GM12864 (cell line): ENCODE results near the gene BTBD16.

Source experiments
- DNase-seq: peaks from one replicate; pipeline ENCODE4 v3.0.0-alpha.2; 2011; ENCODE audit warnings: low read depth
- H3K4me3 ChIP-seq: 2 replicates; pipeline ENCODE4 v1.5.1; 2011; ENCODE audit warnings: mild to moderate bottlenecking, low read depth, low read length, control low read depth
- TF ChIP-seq, protein P1 (sequence below): IDR thresholded peaks from 2 replicates; pipeline ENCODE4 v1.5.1; 2011; ENCODE audit warnings: low read depth, mild to moderate bottlenecking, moderate library complexity, low read length, control low read depth, inconsistent platforms; ENCODE audit errors: missing control alignments

The BTBD16 gene

DNA sequence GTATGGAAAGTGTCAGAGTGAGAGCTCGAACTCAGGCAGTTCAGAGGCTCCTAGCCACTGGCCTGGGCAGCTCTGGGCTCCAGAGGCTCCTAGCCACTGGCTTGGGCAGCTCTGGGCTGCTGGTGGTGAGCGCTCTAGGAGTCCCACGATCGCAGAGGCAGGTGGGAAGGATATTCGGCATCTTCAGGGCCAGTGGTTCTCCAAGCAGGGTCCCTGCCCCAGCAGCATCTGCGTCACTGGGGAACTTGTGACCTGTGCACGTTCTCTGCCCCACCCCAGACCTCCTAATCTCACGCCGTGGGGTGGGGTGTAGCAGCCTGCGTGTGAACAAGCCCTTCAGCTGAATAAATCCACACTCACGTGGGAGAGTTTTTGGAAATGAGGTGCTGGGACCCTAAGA lies 25.2 kb upstream of the BTBD16 start:
- DNase-seq, result no peak
- TF ChIP-seq, protein P1, sequence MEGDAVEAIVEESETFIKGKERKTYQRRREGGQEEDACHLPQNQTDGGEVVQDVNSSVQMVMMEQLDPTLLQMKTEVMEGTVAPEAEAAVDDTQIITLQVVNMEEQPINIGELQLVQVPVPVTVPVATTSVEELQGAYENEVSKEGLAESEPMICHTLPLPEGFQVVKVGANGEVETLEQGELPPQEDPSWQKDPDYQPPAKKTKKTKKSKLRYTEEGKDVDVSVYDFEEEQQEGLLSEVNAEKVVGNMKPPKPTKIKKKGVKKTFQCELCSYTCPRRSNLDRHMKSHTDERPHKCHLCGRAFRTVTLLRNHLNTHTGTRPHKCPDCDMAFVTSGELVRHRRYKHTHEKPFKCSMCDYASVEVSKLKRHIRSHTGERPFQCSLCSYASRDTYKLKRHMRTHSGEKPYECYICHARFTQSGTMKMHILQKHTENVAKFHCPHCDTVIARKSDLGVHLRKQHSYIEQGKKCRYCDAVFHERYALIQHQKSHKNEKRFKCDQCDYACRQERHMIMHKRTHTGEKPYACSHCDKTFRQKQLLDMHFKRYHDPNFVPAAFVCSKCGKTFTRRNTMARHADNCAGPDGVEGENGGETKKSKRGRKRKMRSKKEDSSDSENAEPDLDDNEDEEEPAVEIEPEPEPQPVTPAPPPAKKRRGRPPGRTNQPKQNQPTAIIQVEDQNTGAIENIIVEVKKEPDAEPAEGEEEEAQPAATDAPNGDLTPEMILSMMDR, result no peak

DNA sequence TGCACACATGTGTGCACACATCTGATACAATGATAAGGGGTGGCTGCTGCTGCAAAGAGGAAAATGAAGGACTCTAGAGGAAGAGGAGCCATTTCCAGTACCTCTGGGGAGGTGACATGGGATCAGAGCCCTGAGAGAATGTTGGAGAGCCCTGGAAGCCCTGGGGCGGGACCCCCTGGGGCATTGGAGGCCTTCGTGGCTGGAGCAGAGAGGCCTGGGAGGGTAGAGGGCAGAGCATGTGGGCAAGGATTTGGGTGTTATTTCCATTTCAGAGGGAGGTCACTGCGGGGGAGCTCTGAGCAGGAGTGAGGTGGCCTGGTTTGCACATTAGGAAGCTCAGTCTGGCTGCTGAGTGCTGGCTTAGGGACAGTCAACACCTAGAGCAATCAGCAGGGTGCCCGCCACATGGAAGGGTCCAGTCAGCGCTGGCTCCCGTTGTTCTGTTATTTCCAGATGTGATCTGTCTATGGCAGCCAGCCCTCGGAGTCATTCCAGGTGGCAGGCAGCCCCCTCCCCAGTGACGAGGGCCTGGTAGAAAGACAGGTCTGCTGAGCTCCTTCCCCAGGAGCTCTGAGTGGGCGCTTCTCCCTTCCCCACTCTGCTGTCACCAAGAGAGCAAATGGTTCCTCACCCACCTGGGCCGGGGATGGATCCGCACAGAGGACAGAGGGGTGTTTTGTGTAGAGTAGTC lies 24.1 kb upstream of the BTBD16 start:
- DNase-seq, result no peak
- H3K4me3 ChIP-seq, result no peak overlapping the region
- TF ChIP-seq, protein P1, result no peak

More for the DNA sequence above, 25.2 kb upstream of the BTBD16 start:
- no peak overlapping the region for H3K4me3 ChIP-seq

DNA sequence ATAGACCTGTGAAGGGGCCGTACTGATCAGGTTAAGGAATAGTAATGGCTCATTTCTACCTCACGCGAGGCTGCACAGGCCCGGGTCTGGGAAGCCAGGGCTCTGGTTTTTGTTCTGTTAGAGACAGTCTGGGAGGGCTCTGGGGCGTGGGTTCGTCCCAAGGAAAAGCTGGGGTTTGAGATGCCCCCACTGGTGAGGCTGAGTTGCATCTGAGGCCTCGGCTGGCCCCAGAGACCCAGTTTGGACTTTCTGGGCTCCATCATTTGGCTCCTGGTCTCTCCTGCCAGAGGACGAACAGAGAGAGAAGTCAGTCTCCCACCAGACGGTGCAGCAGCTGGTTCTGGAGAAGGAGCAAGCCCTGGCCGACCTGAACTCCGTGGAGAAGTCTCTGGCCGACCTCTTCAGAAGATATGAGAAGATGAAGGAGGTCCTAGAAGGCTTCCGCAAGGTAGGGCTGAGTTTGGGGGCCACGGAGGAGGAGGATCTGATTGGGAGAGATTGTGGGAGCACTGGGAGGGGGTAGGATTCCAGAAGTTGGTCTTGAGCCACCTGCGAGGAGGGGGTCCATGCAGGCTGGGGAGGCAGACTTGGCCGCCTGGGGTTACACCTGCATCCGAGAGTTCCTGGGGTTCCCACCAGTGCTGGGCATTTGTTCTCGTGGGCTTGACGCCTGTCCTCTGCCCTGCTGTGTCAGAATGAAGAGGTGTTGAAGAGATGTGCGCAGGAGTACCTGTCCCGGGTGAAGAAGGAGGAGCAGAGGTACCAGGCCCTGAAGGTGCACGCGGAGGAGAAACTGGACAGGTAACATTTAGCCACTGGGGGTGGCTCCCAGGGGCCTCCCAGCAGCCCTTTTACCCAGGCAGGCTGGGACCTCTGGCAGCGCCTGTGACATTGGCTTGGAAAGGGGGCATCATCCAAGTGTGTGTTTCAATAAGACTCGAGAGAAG lies 22.5 kb upstream of the BTBD16 start:
- no peak for DNase-seq
- H3K4me3 ChIP-seq, result no peak overlapping the region
- TF ChIP-seq, protein P1, result no peak

DNA sequence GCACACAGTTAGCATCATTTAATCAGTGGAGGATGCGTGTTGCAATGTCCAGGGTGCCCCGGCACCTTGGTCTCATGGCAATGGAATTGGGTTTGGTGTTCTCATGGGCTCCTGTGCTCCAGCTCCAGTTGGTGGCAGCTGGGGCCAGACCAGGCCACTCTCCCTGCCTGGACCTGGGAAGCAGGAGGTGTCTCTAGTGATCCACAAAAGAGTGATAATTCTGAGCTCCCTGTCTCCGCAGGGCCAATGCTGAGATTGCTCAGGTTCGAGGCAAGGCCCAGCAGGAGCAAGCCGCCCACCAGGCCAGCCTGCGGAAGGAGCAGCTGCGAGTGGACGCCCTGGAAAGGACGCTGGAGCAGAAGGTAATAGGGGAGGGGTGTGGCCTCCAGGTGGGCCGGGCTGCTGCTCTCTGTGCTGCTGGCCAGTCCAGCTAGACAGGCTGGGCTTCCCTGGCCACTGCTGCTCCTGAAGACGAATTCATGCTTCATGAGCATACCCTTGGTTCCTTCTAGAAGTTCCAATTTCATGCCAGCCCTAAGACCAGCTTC lies 21.7 kb upstream of the BTBD16 start:
- no peak for DNase-seq
- TF ChIP-seq, protein P1, result no peak

DNA sequence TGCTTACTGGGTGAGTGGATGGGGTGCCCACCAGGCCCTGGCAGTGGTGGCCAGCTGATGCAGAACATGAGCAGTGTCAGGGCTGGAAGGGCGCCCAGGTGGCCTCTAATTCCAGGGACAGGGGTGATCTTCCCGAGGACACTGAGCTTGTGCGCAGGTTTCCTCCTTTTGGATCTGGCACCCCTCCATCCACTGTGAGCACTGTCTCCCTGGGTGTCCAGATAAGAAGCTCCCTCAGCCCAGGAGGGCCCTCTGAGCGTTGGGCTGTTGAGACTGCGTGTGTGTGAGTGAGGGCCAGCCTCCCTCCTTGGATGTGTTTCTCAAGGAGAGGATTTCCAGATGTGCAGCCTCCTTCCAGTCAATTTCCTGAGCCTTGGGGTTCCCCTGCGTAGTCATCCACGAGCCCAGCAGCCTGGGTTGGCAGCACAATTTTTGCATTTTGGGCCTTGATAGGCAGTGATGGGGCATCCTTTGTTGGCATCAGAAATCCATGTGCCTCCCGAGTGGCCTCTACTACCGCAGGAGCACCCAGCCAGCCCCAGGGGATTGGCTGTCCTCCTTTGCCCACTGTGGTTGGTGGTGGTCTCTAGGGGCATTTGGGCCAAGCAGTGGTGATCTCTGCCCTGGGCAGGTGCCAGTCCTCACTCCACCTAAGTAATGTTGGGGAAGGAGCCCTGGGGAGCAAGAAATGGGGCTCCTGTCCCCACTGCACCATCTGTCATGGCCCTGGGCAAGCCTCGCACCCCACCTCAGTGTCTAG lies 20.9 kb upstream of the BTBD16 start:
- TF ChIP-seq, protein P1, result no peak
- H3K4me3 ChIP-seq, result no peak overlapping the region

More for the DNA sequence above, 21.7 kb upstream of the BTBD16 start:
- H3K4me3 ChIP-seq, result no peak overlapping the region

DNA sequence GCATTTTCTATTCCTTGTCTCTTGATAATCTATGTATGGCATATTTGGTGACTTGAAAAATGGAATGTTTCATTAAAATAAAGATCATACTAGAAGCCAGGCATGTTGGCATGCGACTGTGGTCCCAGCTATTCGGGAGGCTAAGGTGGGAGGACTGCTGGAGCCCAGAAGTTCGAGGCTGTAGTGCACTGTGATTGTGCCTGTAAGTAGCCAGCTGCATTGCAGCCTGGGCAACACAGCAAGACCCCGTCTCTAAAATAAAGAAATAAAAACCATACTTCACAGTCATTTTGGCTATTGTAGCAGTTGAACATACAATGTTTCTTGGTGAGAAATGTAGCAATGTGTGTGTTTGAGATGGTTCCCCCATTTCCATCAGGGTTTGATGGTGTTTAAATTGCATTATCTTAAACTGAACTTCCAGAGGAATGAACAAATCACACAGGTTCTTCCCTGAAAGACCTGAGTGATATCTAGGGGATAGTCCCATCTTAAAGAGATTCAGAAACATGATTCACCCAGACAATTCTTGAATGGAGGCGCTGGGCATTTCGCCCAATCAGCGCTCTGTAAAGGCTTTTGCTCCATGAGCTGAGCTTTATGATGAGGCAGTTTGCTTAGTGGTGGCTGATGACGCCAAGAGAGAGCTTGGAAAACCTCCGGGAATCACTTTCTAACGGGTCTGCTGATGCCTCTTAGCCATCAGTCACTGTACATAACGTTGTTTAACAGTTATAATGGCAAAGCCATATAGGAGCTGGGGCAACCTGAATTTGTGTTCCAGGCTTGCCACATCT lies 19.4 kb upstream of the BTBD16 start:
- TF ChIP-seq, protein P1, result no peak
- DNase-seq, result no peak
- no peak overlapping the region for H3K4me3 ChIP-seq

More for the DNA sequence above, 20.9 kb upstream of the BTBD16 start:
- no peak for DNase-seq
